OCI-LY7 (cell line): ENCODE measurements around the gene TUBGCP2. TPM values are rescaled to one million over a fixed set of nuclear protein-coding genes. Genes with fewer than 3 reads are reported as not detected.

Source experiments
- BruUV-seq: library from RNA; stranded (reverse); fragments of 400-500 nt; replicated peaks from 2 replicates; lab custom pipeline; 2021; lab: Mats Ljungman, UMichigan
- CTCF ChIA-PET: fragments of 300-600 bp; sonication (Branson Sonifier 250); formaldehyde crosslinking; loops from one replicate; lab custom pipeline; 2022; ENCODE audit warnings: antibody characterized with exemption; ENCODE audit not compliant: unreplicated experiment; lab: Charles Lee
- POLR2A ChIA-PET: fragments of 300-600 bp; sonication (Branson Sonifier 250); formaldehyde crosslinking; loops from one replicate; lab custom pipeline; 2022; ENCODE audit warnings: antibody characterized with exemption; lab: Charles Lee
- DNase-seq: peaks from one replicate; pipeline ENCODE4 v3.0.0-alpha.2; 2015; ENCODE audit warnings: low spot score
- H2AFZ ChIP-seq: fragments of 200-600 bp; sonication (generic), shearing (Covaris generic); 2 replicates; pipeline ENCODE4 v1.6.1; 2014; ENCODE audit warnings: mild to moderate bottlenecking, antibody characterized with exemption, low read length, moderate library complexity
- H3K27ac ChIP-seq: fragments of 200-600 bp; sonication (generic); 2 replicates; pipeline ENCODE4 v1.5.1; 2014; ENCODE audit warnings: mixed run types, low read depth, mild to moderate bottlenecking, moderate library complexity, low read length, inconsistent platforms; ENCODE audit not compliant: poor library complexity, severe bottlenecking
- H3K36me3 ChIP-seq: fragments of 200-600 bp; sonication (generic); 2 replicates; pipeline ENCODE4 v1.6.1; 2014; ENCODE audit warnings: mild to moderate bottlenecking, antibody characterized with exemption, low read length, moderate library complexity, mixed read lengths; ENCODE audit not compliant: insufficient read depth
- H3K4me1 ChIP-seq: fragments of 200-600 bp; sonication (generic); 2 replicates; pipeline ENCODE4 v1.5.1; 2014; ENCODE audit warnings: mild to moderate bottlenecking, low read length; ENCODE audit not compliant: insufficient read depth, poor library complexity, severe bottlenecking
- H3K4me2 ChIP-seq: fragments of 200-600 bp; sonication (generic); 2 replicates; pipeline ENCODE4 v1.6.1; 2014; ENCODE audit warnings: mild to moderate bottlenecking, low read length
- H3K4me3 ChIP-seq: fragments of 200-600 bp; sonication (generic); 2 replicates; pipeline ENCODE4 v1.5.1; 2014; ENCODE audit warnings: mild to moderate bottlenecking, low read depth, low read length; ENCODE audit not compliant: poor library complexity, severe bottlenecking
- H3K79me2 ChIP-seq: fragments of 200-600 bp; sonication (generic); 2 replicates; pipeline ENCODE4 v1.6.1; 2016; ENCODE audit warnings: low read depth, mild to moderate bottlenecking, low read length, moderate library complexity, mixed read lengths; ENCODE audit not compliant: insufficient read depth
- H3K9me2 ChIP-seq: fragments of 200-600 bp; sonication (generic); 2 replicates; pipeline ENCODE4 v1.6.1; 2016; ENCODE audit warnings: mild to moderate bottlenecking, low read length, mixed read lengths; ENCODE audit not compliant: insufficient read depth
- H3K9me3 ChIP-seq: fragments of 200-600 bp; sonication (generic); 2 replicates; pipeline ENCODE4 v1.6.1; 2014; ENCODE audit warnings: mild to moderate bottlenecking, mixed run types, low read length, mixed read lengths
- H4K20me1 ChIP-seq: fragments of 200-600 bp; sonication (generic); 2 replicates; pipeline ENCODE4 v1.6.1; 2014; ENCODE audit warnings: mild to moderate bottlenecking, antibody characterized with exemption, low read length, moderate library complexity, mixed read lengths; ENCODE audit not compliant: insufficient read depth
- CTCF ChIP-seq: fragments of 200-600 bp; sonication (generic); conservative IDR thresholded peaks from 2 replicates; pipeline ENCODE4 v1.5.1; 2014; ENCODE audit warnings: mild to moderate bottlenecking, antibody characterized with exemption, low read length, moderate library complexity, mixed read lengths
- EZH2phosphoT487 ChIP-seq: fragments of 200-600 bp; sonication (generic); IDR thresholded peaks from 2 replicates; pipeline ENCODE4 v1.6.1; 2018; ENCODE audit warnings: low read depth, borderline replicate concordance, mild to moderate bottlenecking, mixed run types, antibody characterized with exemption, low read length, moderate library complexity, mixed read lengths
- intact Hi-C: fragments of 100-400 bp; cut with micrococcal nuclease; formaldehyde crosslinking; loops from one replicate; pipeline ENCODE4 v1.10.0; 2022; ENCODE audit not compliant: unreplicated experiment
- total RNA-seq, 2 experiments: library from RNA; depleted of rRNA in 1 of 2; stranded (reverse); fragments of >200 nt in 1 of 2; shearing (Covaris generic) in 1 of 2; gene quantifications; 2 replicates each; pipeline ENCODE4 v1.2.3, GENCODE V29; 2014 to 2022

Gene TUBGCP2
- total RNA-seq, 2 experiments from 2014 or later = 40.5 to 56.1 TPM

GRCh38 chr10:133276435-133277201 lies 32.1 kb downstream of the TUBGCP2 start, which contains the start of gene ADAM8:
Gene ADAM8, minus strand, starts transcription at chr10:133276868. Its CDS starts 51 bp downstream, at chr10:133276817.
- DNase-seq = peak; percentile 57
- Histone ChIP-seq H4K20me1 (no peaks in the 10 kb centered on the region), H3K79me2 (no peaks in the 10 kb centered on the region), H3K27ac (peak within 1 kb of the TSS; percentile 45), H3K9me3 (no peaks in the 10 kb centered on the region), H3K4me1 (peaks cover 47% of the 10 kb centered on the region), H3K9me2 (no peaks in the 10 kb centered on the region), H2AFZ (peak within 1 kb of the TSS; percentile 34; the same call in 1 of the 2 replicates), H3K4me3 (peak within 1 kb of the TSS; percentile 66), H3K4me2 (peak within 1 kb of the TSS; percentile 86), H3K36me3 (no peaks in the 10 kb centered on the region)
- BruUV-seq = no TSS peak
- TF ChIP-seq CTCF (0 out of 2 replicates have a peak, but pooled peaks have one; percentile 11), EZH2phosphoT487 (no peak)
- intact Hi-C loops = loop anchor here (5.0 kb wide), 1 partner anchor 134 kb away; no protein-coding TSS in a partner anchor
- POLR2A ChIA-PET = no interaction called here
- CTCF ChIA-PET = interaction anchor here (1.0 kb wide), 1 partner anchor 8 kb away, joined by 3 read pairs; no protein-coding TSS in a partner anchor

- peak overlapping the region; percentile 86 for H3K4me2 ChIP-seq
- BruUV-seq = no TSS peak
- CTCF ChIA-PET = interaction anchor here (1.0 kb wide), 1 partner anchor 9 kb away, joined by 3 read pairs; no protein-coding TSS in a partner anchor
Observed at GRCh38 chr10:133276100-133276434, 32.6 kb downstream of the TUBGCP2 start.

More at GRCh38 chr10:133276100-133276434, 32.6 kb downstream of the TUBGCP2 start:
- Histone ChIP-seq H3K4me3 (peak overlapping the region; percentile 66), H4K20me1 (no peaks in the 10 kb centered on the region), H3K4me1 (peaks cover 47% of the 10 kb centered on the region), H3K9me3 (no peaks in the 10 kb centered on the region), H3K27ac (peak overlapping the region; percentile 45), H3K36me3 (no peaks in the 10 kb centered on the region), H3K9me2 (no peaks in the 10 kb centered on the region), H3K79me2 (no peaks in the 10 kb centered on the region), H2AFZ (peak overlapping the region; percentile 34; the same call in 1 of the 2 replicates)
- DNase-seq = no peak
- TF ChIP-seq CTCF = no peak
- no peak for TF ChIP-seq EZH2phosphoT487
- intact Hi-C loops = loop anchor here (5.0 kb wide), 1 partner anchor 134 kb away; no protein-coding TSS in a partner anchor
- POLR2A ChIA-PET = no interaction called here
